Gastroesophageal sphincter (tissue), 4 donors: ENCODE data around the gene NRARP. TPM values are rescaled to one million over a fixed set of nuclear protein-coding genes. Genes with fewer than 3 reads are reported as not detected.

ENCODE experiments used
- ATAC-seq: fragments of 150-250 bp; one replicate; pipeline ENCODE4 v1.9.1; 2016; ENCODE audit warnings: mild to moderate bottlenecking, moderate library complexity
- H3K27ac ChIP-seq, 4 donors: fragments of 200-600 bp; sonication (generic) in 3 of 4; 1 replicate in 3 of 4; 2 replicates in 1 of 4; pipeline ENCODE4 v1.5.1; 2016 to 2019
- H3K27me3 ChIP-seq: fragments of 200-600 bp; sonication (generic); one replicate; pipeline ENCODE4 v1.5.1; 2019
- H3K36me3 ChIP-seq, 2 donors: fragments of 200-600 bp; sonication (generic); one replicate each; pipeline ENCODE4 v1.5.1; 2019; ENCODE audit warnings: control low read depth in 1 of 2
- H3K4me1 ChIP-seq, 3 donors: fragments of 200-600 bp; sonication (generic); 1 replicate in 2 of 3; 2 replicates in 1 of 3; pipeline ENCODE4 v1.5.1; 2016 to 2019; ENCODE audit warnings: control low read depth in 2 of 3
- H3K4me3 ChIP-seq, 2 donors: fragments of 200-600 bp; sonication (generic); one replicate each; pipeline ENCODE4 v1.5.1; 2019; ENCODE audit warnings: mild to moderate bottlenecking in 1 of 2, moderate library complexity in 1 of 2
- H3K9me3 ChIP-seq, 3 donors: fragments of 200-600 bp; sonication (generic); one replicate each; pipeline ENCODE4 v1.5.1; 2017 to 2019; ENCODE audit warnings: control low read depth in 2 of 3
- CTCF ChIP-seq, 4 experiments: fragments of 200-600 bp in 2 of 4; fragments of 450-650 bp in 2 of 4; sonication (generic) in 1 of 4; IDR thresholded peaks; one replicate each; pipeline ENCODE4 v1.5.1; 2017 to 2019; ENCODE audit warnings: antibody characterized with exemption in 4 of 4, mild to moderate bottlenecking in 2 of 4, moderate library complexity in 2 of 4
- EP300 ChIP-seq: sonication (generic); formaldehyde crosslinking; IDR thresholded peaks from one replicate; pipeline ENCODE4 v1.6.1; 2017; ENCODE audit warnings: antibody characterized with exemption, mild to moderate bottlenecking
- POLR2A ChIP-seq, 2 donors: fragments of 450-650 bp; IDR thresholded peaks; one replicate each; pipeline ENCODE4 v1.6.1; 2017; ENCODE audit warnings: antibody characterized with exemption in 2 of 2, mild to moderate bottlenecking in 2 of 2, moderate library complexity in 1 of 2
- POLR2AphosphoS5 ChIP-seq: sonication (generic); formaldehyde crosslinking; IDR thresholded peaks from one replicate; pipeline ENCODE4 v1.6.1; 2017; ENCODE audit warnings: antibody characterized with exemption
- WGBS, 2 donors: methylation state at CpG; one replicate each; pipeline ENCODE4 v1.1.5; 2018; ENCODE audit warnings: low coverage in 1 of 2; 5-methylcytosine and 5-hydroxymethylcytosine counted together
- total RNA-seq, 4 donors: library from RNA; depleted of rRNA; stranded (reverse); fragments of >200 nt; gene quantifications; one replicate each; pipeline ENCODE4 v1.1.0, GENCODE V29; 2016

The NRARP gene
- total RNA-seq, 4 donors from 2014 or later, result 3.8 to 11.3 (median 4.3) TPM

- TF ChIP-seq CTCF (IDR thresholded peaks at IDR 0.05), result no peak
- TF ChIP-seq POLR2AphosphoS5, result no peak
- no peak for TF ChIP-seq EP300
- no peak for TF ChIP-seq POLR2A (IDR thresholded peaks at IDR 0.05)
- Histone ChIP-seq H3K27me3 (peaks cover 89% of the 10 kb centered on the region), H3K27ac (peak overlapping the region in 3 of 4 donors; percentile 58 to 76 (median 73))
These were observed 6.0 kb downstream of the NRARP start for GRCh38 chr9:137295849-137296669.

GRCh38 chr9:137295238-137295811 lies 6.7 kb downstream of the NRARP start:
- peaks cover 0 to 44% (median 6%) of the 10 kb centered on the region in 3 donors for H3K4me1 ChIP-seq
- H3K4me3 ChIP-seq, result peak overlapping the region in 1 of 2 donors; percentile 50
- WGBS, 2 donors, result 0% methylated on average over 2 of the region's 76 CpGs; no CpG with 5 or more reads in 1 of the 2 donors
- peak; percentile 58 for ATAC-seq
- TF ChIP-seq CTCF (IDR thresholded peaks at IDR 0.05) (peak in 3 of 4 experiments; percentile 66 to 81 (median 76)), POLR2AphosphoS5 (no peak)
- no peaks in the 10 kb centered on the region for H3K9me3 ChIP-seq
- peaks cover 87% of the 10 kb centered on the region for H3K27me3 ChIP-seq
- H3K27ac ChIP-seq, result peak overlapping the region in 3 of 4 donors; percentile 58 to 76 (median 73)
- no peaks in the 10 kb centered on the region for H3K36me3 ChIP-seq

More at GRCh38 chr9:137295849-137296669, 6.0 kb downstream of the NRARP start:
- peak; percentile 17 for ATAC-seq
- 39 to 40% methylated on average over 2 to 3 of the region's 78 CpGs for WGBS, 2 donors
- Histone ChIP-seq H3K9me3 (no peaks in the 10 kb centered on the region), H3K36me3 (no peaks in the 10 kb centered on the region), H3K4me1 (peaks cover 0 to 52% (median 12%) of the 10 kb centered on the region in 3 donors), H3K4me3 (peak overlapping the region in 1 of 2 donors; percentile 50)

GRCh38 chr9:137294681-137295237 lies 7.3 kb downstream of the NRARP start:
- H3K9me3 ChIP-seq, result no peaks in the 10 kb centered on the region
- peaks cover 87% of the 10 kb centered on the region for H3K27me3 ChIP-seq
- no peak for TF ChIP-seq POLR2A (IDR thresholded peaks at IDR 0.05)
- peak in 1 of 4 experiments; percentile 21 for TF ChIP-seq CTCF (IDR thresholded peaks at IDR 0.05)
- no peaks in the 10 kb centered on the region for H3K36me3 ChIP-seq
- peaks cover 0 to 39% (median 6%) of the 10 kb centered on the region in 3 donors for H3K4me1 ChIP-seq
- 18% methylated on average over 25 of the region's 35 CpGs; no CpG with 5 or more reads in 1 of the 2 donors for WGBS, 2 donors
- ATAC-seq, result peak; percentile 9
- peak overlapping the region in 1 of 2 donors; percentile 50 for H3K4me3 ChIP-seq
- H3K27ac ChIP-seq, result peak overlapping the region in 1 of 4 donors; percentile 76

GRCh38 chr9:137294091-137294680 lies 7.9 kb downstream of the NRARP start:
- Histone ChIP-seq H3K4me1 (peaks cover 0 to 33% (median 6%) of the 10 kb centered on the region in 3 donors), H3K36me3 (no peaks in the 10 kb centered on the region), H3K27ac (no peak overlapping the region), H3K27me3 (peaks cover 82% of the 10 kb centered on the region), H3K4me3 (no peak overlapping the region), H3K9me3 (no peaks in the 10 kb centered on the region)
- no peak for ATAC-seq
- TF ChIP-seq EP300 (no peak), CTCF (IDR thresholded peaks at IDR 0.05) (no peak)
- 42 to 60% methylated on average over 5 to 10 of the region's 11 CpGs for WGBS, 2 donors
